Measurements from ENCODE around the gene HACD3.

DNA sequence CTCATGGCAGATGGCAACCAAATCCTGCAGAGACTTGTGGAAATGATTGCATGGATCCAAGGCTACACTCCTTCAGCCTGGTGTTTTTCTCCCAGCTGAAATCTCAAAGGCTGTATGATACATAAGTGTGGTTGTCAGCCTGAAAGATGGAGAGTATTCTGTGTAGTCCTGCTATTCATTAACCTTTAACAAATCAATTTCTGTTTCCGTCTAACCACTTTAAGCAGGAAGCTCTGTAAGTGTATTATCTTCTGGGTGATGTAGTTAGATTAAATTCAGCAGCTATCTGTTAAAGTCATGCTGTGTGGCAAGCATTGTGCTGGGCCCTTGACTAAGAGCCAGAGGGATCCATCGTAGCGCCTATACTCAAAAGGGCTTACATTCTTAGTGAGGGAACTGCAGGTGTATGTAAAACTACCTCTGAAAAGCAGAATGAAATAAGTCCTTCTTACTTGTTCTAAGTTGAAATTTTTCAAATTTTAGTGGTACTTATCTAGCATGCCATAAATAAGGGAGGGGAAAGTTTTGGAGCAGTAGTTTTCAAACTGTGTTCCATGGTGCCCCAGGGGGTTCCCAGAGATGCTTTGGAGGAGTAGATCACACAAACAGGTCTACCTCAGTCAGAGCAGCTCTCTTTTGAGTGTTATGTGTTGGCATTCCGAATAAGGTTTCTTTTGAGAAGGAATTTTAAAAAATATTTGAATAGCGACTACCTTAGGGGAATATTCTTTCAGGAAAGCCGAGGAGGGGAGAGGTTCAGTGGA lies 28.9 kb downstream of the HACD3 start:
- TF ChIP-seq, protein P1, sequence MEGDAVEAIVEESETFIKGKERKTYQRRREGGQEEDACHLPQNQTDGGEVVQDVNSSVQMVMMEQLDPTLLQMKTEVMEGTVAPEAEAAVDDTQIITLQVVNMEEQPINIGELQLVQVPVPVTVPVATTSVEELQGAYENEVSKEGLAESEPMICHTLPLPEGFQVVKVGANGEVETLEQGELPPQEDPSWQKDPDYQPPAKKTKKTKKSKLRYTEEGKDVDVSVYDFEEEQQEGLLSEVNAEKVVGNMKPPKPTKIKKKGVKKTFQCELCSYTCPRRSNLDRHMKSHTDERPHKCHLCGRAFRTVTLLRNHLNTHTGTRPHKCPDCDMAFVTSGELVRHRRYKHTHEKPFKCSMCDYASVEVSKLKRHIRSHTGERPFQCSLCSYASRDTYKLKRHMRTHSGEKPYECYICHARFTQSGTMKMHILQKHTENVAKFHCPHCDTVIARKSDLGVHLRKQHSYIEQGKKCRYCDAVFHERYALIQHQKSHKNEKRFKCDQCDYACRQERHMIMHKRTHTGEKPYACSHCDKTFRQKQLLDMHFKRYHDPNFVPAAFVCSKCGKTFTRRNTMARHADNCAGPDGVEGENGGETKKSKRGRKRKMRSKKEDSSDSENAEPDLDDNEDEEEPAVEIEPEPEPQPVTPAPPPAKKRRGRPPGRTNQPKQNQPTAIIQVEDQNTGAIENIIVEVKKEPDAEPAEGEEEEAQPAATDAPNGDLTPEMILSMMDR (conservative IDR thresholded peaks at IDR 0.05) = no peak
- TF ChIP-seq EZH2 (IDR thresholded peaks at IDR 0.05; ENCODE audit: low read depth) = no peak

Measured in PC-9 (cell line).